ENCODE measurements around the gene DZANK1.
"Not testable (repeated sequence)": the region's sequence is repeated elsewhere in the genome, so short reads cannot be mapped to it uniquely, and the experiment has no call there.

DZANK1 gene

DNA sequence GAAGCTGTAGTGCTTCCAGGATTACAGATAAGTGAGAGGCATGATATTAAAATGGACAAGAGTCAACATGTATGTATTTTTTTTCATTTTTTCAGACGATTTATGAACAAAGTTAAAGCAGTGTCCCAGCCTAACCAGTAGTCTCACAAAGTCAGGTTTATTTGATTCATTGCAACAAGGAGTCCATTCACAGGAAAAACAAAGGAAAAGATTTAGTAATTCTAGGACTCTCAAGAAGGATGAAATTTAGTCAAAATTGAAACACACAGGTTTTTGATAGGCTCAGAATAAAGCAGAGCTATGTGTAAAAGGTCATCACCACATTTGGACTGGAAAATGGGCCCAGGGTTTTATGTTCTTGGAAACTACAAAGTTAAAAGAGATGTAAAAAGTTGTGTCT is 94.5 kb downstream of the DZANK1 start:
- DNase-seq = no peak

DNA sequence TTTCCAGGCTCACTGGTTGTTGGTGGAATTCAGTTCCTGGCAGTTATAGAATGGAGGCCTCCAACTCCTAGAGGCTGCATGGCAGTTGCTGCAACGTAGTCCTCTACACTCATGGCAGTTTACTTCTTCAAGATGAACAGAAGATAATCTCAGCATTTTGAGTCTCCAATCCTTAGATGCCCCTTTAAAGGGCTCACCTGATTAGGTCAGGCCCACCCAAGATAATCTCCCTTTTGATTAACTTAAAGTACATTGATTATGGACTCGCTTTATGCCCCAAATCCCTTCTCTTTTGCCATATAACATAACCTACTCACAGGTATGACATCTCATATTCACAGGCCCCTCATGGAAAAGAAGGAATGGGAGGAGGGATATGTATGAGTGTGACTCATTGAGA is 102.1 kb downstream of the DZANK1 start:
- no peak for DNase-seq

DNA sequence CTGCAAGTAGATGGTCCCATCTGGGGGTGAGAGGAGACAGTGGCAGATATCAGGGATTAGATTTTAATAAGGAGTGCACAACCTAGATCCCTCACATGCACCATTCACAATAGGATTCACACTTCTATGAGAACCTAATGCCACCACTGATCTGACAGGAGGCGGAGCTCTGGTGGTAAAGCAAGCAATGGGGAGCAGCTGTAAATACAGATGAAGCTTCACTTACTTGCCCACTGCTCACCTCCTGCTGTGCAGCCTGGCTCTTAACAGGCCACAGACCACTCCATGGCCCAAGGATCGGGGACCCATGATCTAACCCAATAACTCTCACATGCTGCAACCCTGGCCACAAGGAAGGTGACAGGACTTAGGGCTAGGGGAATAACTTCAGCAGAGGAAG is 103.1 kb downstream of the DZANK1 start:
- DNase-seq = no peak

DNA sequence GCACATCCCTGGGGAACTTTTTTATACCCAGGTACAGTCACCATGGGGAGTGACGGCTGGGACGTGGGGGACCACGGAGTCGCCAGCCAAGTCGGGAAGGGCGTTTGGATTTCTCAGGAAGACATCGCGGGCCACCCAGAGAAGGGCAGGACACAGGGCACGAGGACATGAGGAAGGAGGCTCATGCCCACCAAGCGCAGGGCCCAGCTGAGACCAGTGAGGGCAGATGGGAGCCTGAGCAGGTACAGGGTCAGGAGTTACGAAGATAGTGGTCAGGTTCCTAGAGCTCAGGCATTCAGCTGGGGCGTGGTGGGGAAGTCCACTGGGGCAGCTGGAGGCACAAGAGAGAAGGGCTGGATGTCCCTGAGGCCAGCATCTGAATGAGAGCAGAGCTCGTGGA is 103.9 kb downstream of the DZANK1 start:
- DNase-seq = no peak

DNA sequence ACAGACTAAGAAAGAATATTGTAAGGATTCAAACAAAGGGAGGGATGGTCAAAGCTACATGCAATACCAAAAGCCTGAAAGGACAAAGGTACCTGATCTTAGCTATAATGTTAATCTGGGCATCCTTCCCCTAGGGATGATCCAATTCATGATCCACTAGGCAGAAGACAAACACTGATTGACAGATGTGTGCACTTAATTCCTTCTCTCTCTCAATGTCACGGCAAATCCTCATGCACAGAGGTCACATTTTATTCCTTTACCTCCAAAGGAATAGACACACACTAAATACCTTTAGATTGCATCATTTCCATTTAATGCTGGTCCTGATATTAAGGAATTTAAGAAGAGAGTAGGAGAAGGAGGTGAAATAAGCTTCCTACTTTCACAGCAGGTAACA is 105.2 kb downstream of the DZANK1 start:
- no peak for DNase-seq

DNA sequence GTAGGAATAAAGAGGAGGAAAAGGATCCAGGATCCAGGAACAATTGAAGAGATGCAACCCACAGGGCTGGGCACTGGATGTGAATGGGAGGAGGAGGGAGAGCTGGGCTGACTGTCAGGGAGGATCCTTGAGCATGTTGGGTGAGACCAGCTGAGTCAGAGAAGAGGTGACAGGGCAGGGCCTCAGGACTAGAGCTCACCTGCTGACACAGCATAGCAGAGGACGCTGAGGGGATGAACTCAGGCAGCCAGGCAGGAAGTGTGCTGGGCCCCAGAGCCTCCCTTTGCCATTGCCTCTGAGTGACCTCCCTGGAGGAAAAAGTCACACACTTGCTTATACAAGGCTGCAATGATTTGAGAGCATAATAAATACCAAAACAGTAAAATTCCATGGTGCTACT is 106.2 kb downstream of the DZANK1 start:
- DNase-seq = no peak

DNA sequence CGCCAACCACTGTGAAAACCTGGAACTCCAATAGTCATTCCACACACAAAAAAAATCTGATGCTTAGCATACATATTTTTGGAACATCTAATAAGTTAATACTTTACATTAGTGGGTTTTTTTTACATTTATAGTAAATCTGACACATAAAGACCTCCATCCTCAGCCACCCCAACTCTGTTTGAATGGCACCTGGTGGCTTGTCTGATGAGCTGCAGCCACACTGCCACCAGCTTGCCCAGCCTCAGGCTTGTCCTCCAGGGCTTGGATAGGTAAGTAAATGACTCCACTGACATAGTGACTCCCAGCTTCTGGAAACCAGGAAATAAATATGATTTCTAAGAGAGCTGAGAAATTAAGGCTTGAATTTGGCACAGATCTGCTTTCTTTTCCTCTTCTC is 107.0 kb downstream of the DZANK1 start:
- no peak for DNase-seq

DNA sequence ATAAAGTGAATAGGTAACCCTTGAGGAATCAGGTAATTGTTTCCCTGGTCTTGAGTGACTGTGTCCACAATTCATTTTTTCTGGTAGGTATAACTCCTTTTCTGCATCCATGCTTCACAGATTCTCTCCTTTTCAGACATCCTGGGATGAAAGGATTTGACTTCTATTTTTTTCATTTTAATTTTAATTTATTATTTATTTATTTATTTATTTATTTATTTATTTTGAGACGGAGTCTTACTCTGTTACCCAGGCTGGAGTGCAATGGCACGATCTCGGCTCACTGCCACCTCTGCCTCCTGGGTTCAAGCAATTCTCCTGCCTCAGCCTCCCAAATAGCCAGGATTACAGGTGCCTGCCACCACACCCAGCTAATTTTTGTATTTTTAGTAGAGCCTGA is 117.1 kb downstream of the DZANK1 start:
- not testable (repeated sequence) for DNase-seq
